Breast epithelium (tissue), 4 donors: ENCODE results near the gene CHIC1. TPM values are rescaled to one million over a fixed set of nuclear protein-coding genes. Genes with fewer than 3 reads are reported as not detected.
"Not testable (repeated sequence)": the region's sequence is repeated elsewhere in the genome, so short reads cannot be mapped to it uniquely, and the experiment has no call there.

Experiments
- DNase-seq, 2 donors: peaks; one replicate each; pipeline ENCODE4 v3.0.0-alpha.2; 2019; ENCODE audit warnings: low spot score in 2 of 2
- H3K27ac ChIP-seq, 2 donors: fragments of 200-600 bp; sonication (generic) in 1 of 2; one replicate each; pipeline ENCODE4 v1.5.1; 2016 to 2019; ENCODE audit warnings: mild to moderate bottlenecking in 1 of 2
- H3K27me3 ChIP-seq, 2 donors: fragments of 200-600 bp; sonication (generic) in 1 of 2; one replicate each; pipeline versions ENCODE4 v1.5.1 to v1.6.0; 2017 to 2019; ENCODE audit warnings: control low read depth in 1 of 2, mild to moderate bottlenecking in 1 of 2
- H3K36me3 ChIP-seq: fragments of 200-600 bp; one replicate; pipeline ENCODE4 v1.5.1; 2019
- H3K4me1 ChIP-seq, 2 donors: fragments of 200-600 bp; sonication (generic); one replicate each; pipeline ENCODE4 v1.5.1; 2016 to 2019; ENCODE audit warnings: control low read depth in 1 of 2
- H3K4me3 ChIP-seq, 3 donors: fragments of 200-600 bp; sonication (generic); 1 replicate in 2 of 3; 2 replicates in 1 of 3; pipeline ENCODE4 v1.5.1; 2016 to 2019; ENCODE audit warnings: mild to moderate bottlenecking in 3 of 3, moderate library complexity in 2 of 3
- H3K9me3 ChIP-seq, 2 donors: fragments of 200-600 bp; sonication (generic) in 1 of 2; one replicate each; pipeline ENCODE4 v1.5.1; 2016 to 2019; ENCODE audit warnings: control low read depth in 1 of 2
- CTCF ChIP-seq, 3 donors: fragments of 450-650 bp; IDR thresholded peaks; one replicate each; pipeline ENCODE4 v1.5.1; 2016 to 2017; ENCODE audit warnings: antibody characterized with exemption in 3 of 3, mild to moderate bottlenecking in 3 of 3, moderate library complexity in 3 of 3
- POLR2A ChIP-seq: fragments of 450-650 bp; IDR thresholded peaks from one replicate; pipeline ENCODE4 v1.6.1; 2016; ENCODE audit warnings: antibody characterized with exemption, mild to moderate bottlenecking, moderate library complexity
- POLR2AphosphoS5 ChIP-seq, 3 donors: sonication (generic); formaldehyde crosslinking; IDR thresholded peaks; one replicate each; pipeline ENCODE4 v1.6.1; 2017; ENCODE audit warnings: antibody characterized with exemption in 3 of 3
- intact Hi-C: fragments of 100-400 bp; cut with DNase I; formaldehyde crosslinking; loops from one replicate; pipeline ENCODE4 v1.15.1; 2023; ENCODE audit warnings: low total_unique reads
- total RNA-seq, 3 donors: library from RNA; depleted of rRNA; stranded (reverse); fragments of >200 nt; gene quantifications; one replicate each; pipeline ENCODE4 v1.1.0, GENCODE V29; 2016

Gene CHIC1
- total RNA-seq, 3 donors from 2014 or later = 6.1 to 14.9 (median 10.8) TPM

DNA sequence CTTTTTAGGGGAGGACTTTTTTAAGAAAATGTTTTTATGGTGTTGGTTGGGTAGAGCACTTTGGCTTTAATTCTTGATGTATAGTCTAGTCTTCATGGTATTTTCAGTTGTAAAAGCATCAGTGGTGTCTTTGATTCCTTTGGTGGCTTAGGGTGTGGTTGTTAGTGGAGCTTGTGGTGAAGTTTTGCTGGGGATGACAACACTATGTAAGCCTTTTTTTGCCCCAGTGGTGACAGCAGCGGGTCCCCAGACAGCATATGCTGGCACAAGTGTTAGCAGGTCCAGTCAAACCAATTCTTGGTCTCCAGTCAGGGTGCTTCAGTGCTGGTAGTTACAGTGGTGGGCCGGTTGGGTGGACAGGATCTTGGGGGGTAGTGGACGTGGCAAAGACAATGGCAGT lies 52.0 kb downstream of the CHIC1 start:
- Histone ChIP-seq H3K36me3 (no peaks in the 10 kb centered on the region), H3K27ac (no peak overlapping the region), H3K4me3 (no peak overlapping the region), H3K27me3 (no peaks in the 10 kb centered on the region), H3K4me1 (no peaks in the 10 kb centered on the region), H3K9me3 (peaks cover 6 to 21% of the 10 kb centered on the region in 2 donors)
- DNase-seq = no peak
- intact Hi-C loops = no loop called here
- TF ChIP-seq POLR2A = no peak
- no peak for TF ChIP-seq POLR2AphosphoS5 (IDR thresholded peaks at IDR 0.05)
- no peak for TF ChIP-seq CTCF (IDR thresholded peaks at IDR 0.05)

DNA sequence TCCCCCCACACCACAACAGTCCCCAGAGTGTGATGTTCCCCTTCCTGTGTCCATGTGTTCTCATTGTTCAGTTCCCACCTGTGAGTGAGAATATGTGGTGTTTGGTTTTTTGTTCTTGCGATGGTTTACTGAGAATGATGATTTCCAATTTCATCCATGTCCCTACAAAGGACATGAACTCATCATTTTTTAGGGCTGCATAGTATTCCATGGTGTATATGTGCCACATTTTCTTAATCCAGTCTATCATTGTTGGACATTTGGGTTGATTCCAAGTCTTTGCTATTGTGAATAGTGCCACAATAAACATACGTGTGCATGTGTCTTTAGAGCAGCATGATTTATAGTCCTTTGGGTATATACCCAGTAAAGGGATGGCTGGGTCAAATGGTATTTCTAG lies 78.7 kb downstream of the CHIC1 start:
- DNase-seq, H3K4me3 ChIP-seq, H3K27ac ChIP-seq, H3K36me3 ChIP-seq, H3K4me1 ChIP-seq, intact Hi-C loops, H3K27me3 ChIP-seq: not testable (repeated sequence)
- H3K9me3 ChIP-seq = peaks cover 18 to 53% of the 10 kb centered on the region in 2 donors

DNA sequence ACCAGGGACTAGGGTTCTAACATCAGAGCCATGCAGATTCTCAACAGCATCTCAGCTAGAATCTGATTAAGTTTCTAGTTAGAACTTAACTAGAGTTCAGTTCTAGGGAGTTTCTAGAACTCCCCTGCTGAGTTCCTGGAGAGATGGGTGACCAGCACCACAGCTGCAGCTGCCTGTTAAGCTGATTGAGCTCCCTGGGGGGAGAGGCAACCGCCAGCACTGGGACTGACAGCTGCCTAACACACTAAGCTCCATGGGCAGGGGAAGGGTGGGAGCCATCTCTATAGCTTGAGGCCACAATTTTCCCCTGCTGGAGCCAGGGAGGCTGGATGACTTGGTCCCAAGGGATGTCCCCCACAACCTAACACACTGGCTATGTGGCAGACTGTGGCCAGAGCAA lies 84.2 kb downstream of the CHIC1 start:
- H3K27me3 ChIP-seq = peaks cover 0 to 4% of the 10 kb centered on the region in 2 donors
- H3K36me3 ChIP-seq = no peaks in the 10 kb centered on the region
- TF ChIP-seq CTCF (IDR thresholded peaks at IDR 0.05) = no peak
- TF ChIP-seq POLR2A = no peak
- no peak for TF ChIP-seq POLR2AphosphoS5 (IDR thresholded peaks at IDR 0.05)
- no peak overlapping the region for H3K27ac ChIP-seq
- no peak overlapping the region for H3K4me3 ChIP-seq
- intact Hi-C loops = no loop called here
- no peak for DNase-seq
- no peaks in the 10 kb centered on the region for H3K4me1 ChIP-seq
- H3K9me3 ChIP-seq = peaks cover 23 to 39% of the 10 kb centered on the region in 2 donors

- H3K36me3 ChIP-seq = no peaks in the 10 kb centered on the region
- TF ChIP-seq POLR2A (no peak), CTCF (IDR thresholded peaks at IDR 0.05) (no peak), POLR2AphosphoS5 (IDR thresholded peaks at IDR 0.05) (no peak)
- H3K9me3 ChIP-seq = peaks cover 27 to 45% of the 10 kb centered on the region in 2 donors
- H3K27ac ChIP-seq = no peak overlapping the region
- intact Hi-C loops = no loop called here
- H3K4me1 ChIP-seq = no peaks in the 10 kb centered on the region
- no peak overlapping the region for H3K4me3 ChIP-seq
- H3K27me3 ChIP-seq = peaks cover 0 to 4% of the 10 kb centered on the region in 2 donors
- no peak for DNase-seq
Measured at GRCh38 chrX:73647632-73648322, 84.8 kb downstream of the CHIC1 start.

GRCh38 chrX:73661322-73661721 lies 98.3 kb downstream of the CHIC1 start:
- H3K36me3 ChIP-seq, intact Hi-C loops, DNase-seq, H3K27ac ChIP-seq, H3K4me3 ChIP-seq, H3K27me3 ChIP-seq, H3K4me1 ChIP-seq: not testable (repeated sequence)
- H3K9me3 ChIP-seq = peaks cover 18 to 50% of the 10 kb centered on the region in 2 donors

DNA sequence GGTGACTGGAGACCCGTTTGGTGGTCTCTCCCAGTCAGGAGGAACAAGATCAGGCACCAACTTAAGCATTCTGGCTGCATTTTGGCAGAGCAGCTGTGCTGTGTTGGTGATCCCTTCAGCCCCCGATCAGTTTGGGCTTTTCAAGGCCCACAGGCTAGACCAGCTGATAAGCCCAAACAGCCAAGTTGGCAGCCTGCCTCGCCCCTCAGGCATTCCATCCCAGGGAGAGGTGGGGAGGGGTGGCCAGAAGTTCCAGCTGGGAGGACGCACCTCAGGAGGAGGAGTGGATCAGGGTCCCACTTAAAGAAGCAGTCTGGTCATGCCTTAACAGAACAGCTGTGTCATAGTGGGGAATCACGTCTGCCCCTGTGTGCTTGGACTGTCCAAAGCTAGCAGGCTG lies 105.8 kb downstream of the CHIC1 start:
- Histone ChIP-seq H3K27me3 (peaks cover 0 to 8% of the 10 kb centered on the region in 2 donors), H3K9me3 (peaks cover 17 to 35% of the 10 kb centered on the region in 2 donors), H3K4me1 (no peaks in the 10 kb centered on the region), H3K36me3 (no peaks in the 10 kb centered on the region), H3K27ac (no peak overlapping the region), H3K4me3 (no peak overlapping the region)
- DNase-seq = no peak
- TF ChIP-seq CTCF (IDR thresholded peaks at IDR 0.05) = no peak
- no peak for TF ChIP-seq POLR2A
- no peak for TF ChIP-seq POLR2AphosphoS5 (IDR thresholded peaks at IDR 0.05)
- intact Hi-C loops = no loop called here
